Prostate gland (tissue), 2 donors: ENCODE measurements around the gene KREMEN1. TPM values are rescaled to one million over a fixed set of nuclear protein-coding genes. Genes with fewer than 3 reads are reported as not detected.

ENCODE experiments used
- DNase-seq: peaks from one replicate; pipeline ENCODE4 v3.0.0-alpha.2; 2019; ENCODE audit warnings: low spot score
- H3K27ac ChIP-seq, 2 donors: fragments of 200-600 bp; sonication (generic); 2 replicates each; pipeline ENCODE4 v1.5.1; 2017 to 2019
- H3K27me3 ChIP-seq: fragments of 200-600 bp; sonication (generic); replicated peaks from 2 replicates; pipeline ENCODE4 v1.5.1; 2019; ENCODE audit not compliant: insufficient read depth
- H3K36me3 ChIP-seq, 2 donors: fragments of 200-600 bp; sonication (generic); 1 replicate in 1 of 2; 2 replicates in 1 of 2; pipeline versions ENCODE4 v1.5.1 to v1.8.1; 2017 to 2019
- H3K4me1 ChIP-seq: fragments of 200-600 bp; sonication (generic); replicated peaks from 2 replicates; pipeline ENCODE4 v1.5.1; 2019
- H3K4me3 ChIP-seq, 2 donors: fragments of 200-600 bp; sonication (generic); 2 replicates each; pipeline ENCODE4 v1.5.1; 2017 to 2019
- H3K9me3 ChIP-seq: fragments of 200-600 bp; sonication (generic); 2 replicates; pipeline ENCODE4 v1.5.1; 2017
- CTCF ChIP-seq, 4 experiments: fragments of 200-600 bp in 2 of 4; fragments of 450-650 bp in 2 of 4; sonication (generic) in 2 of 4; IDR thresholded peaks; 1 replicate in 3 of 4; 2 replicates in 1 of 4; pipeline ENCODE4 v1.5.1; 2016 to 2019; ENCODE audit warnings: antibody characterized with exemption in 4 of 4, mild to moderate bottlenecking in 2 of 4, moderate library complexity in 2 of 4
- POLR2A ChIP-seq: fragments of 450-650 bp; IDR thresholded peaks from one replicate; pipeline ENCODE4 v1.6.1; 2016; ENCODE audit warnings: antibody characterized with exemption, mild to moderate bottlenecking
- POLR2AphosphoS5 ChIP-seq: sonication (generic); formaldehyde crosslinking; IDR thresholded peaks from one replicate; pipeline ENCODE4 v1.6.1; 2017; ENCODE audit warnings: antibody characterized with exemption
- WGBS: methylation state at CpG from one replicate; pipeline ENCODE4 v1.1.5; 2018; 5-methylcytosine and 5-hydroxymethylcytosine counted together
- intact Hi-C: fragments of 100-400 bp; cut with DNase I; formaldehyde crosslinking; loops from one replicate; pipeline ENCODE4 v1.14.2; 2022
- total RNA-seq, 2 donors: library from RNA; depleted of rRNA; stranded (reverse); fragments of >200 nt; gene quantifications; one replicate each; pipeline ENCODE4 v1.1.0, GENCODE V29; 2016

KREMEN1 gene
- total RNA-seq, 2 donors from 2014 or later, result 19.3 to 49.0 TPM

GRCh38 chr22:29148826-29149225, 76.0 kb downstream of the KREMEN1 start:
- H3K36me3 ChIP-seq, result no peaks in the 10 kb centered on the region
- peaks cover 4% of the 10 kb centered on the region for H3K4me1 ChIP-seq
- WGBS, result 96% methylated on average over 10 of the region's 10 CpGs
- H3K9me3 ChIP-seq, result no peaks in the 10 kb centered on the region
- no peak overlapping the region for H3K4me3 ChIP-seq
- intact Hi-C loops, result no loop called here
- DNase-seq, result no peak
- H3K27ac ChIP-seq, result no peak overlapping the region
- H3K27me3 ChIP-seq, result no peaks in the 10 kb centered on the region
- TF ChIP-seq POLR2AphosphoS5 (no peak), POLR2A (no peak), CTCF (IDR thresholded peaks at IDR 0.05) (no peak)

GRCh38 chr22:29149841-29150555, 77.2 kb downstream of the KREMEN1 start:
- TF ChIP-seq POLR2A, result no peak
- TF ChIP-seq POLR2AphosphoS5, result no peak
- no peak for TF ChIP-seq CTCF (IDR thresholded peaks at IDR 0.05)
- DNase-seq, result no peak
- Histone ChIP-seq H3K36me3 (no peaks in the 10 kb centered on the region), H3K9me3 (no peaks in the 10 kb centered on the region), H3K4me3 (no peak overlapping the region), H3K4me1 (peaks cover 4% of the 10 kb centered on the region), H3K27me3 (no peaks in the 10 kb centered on the region), H3K27ac (no peak overlapping the region)
- intact Hi-C loops, result loop anchor here (5.0 kb wide), 2 partner anchors 78 to 293 kb away; partner anchors contain the start of gene KREMEN1
- 81% methylated on average over 16 of the region's 16 CpGs for WGBS

- H3K9me3 ChIP-seq, result no peaks in the 10 kb centered on the region
- WGBS, result 89% methylated on average over 9 of the region's 9 CpGs
- no peaks in the 10 kb centered on the region for H3K36me3 ChIP-seq
- H3K4me3 ChIP-seq, result no peak overlapping the region
- intact Hi-C loops, result loop anchor here (5.0 kb wide), 2 partner anchors 78 to 293 kb away; partner anchors contain the start of gene KREMEN1
- DNase-seq, result no peak
- TF ChIP-seq POLR2AphosphoS5 (no peak), POLR2A (no peak), CTCF (IDR thresholded peaks at IDR 0.05) (no peak)
- no peaks in the 10 kb centered on the region for H3K27me3 ChIP-seq
- peaks cover 4% of the 10 kb centered on the region for H3K4me1 ChIP-seq
- no peak overlapping the region for H3K27ac ChIP-seq
Measured at GRCh38 chr22:29150701-29151100, 77.9 kb downstream of the KREMEN1 start.

DNA sequence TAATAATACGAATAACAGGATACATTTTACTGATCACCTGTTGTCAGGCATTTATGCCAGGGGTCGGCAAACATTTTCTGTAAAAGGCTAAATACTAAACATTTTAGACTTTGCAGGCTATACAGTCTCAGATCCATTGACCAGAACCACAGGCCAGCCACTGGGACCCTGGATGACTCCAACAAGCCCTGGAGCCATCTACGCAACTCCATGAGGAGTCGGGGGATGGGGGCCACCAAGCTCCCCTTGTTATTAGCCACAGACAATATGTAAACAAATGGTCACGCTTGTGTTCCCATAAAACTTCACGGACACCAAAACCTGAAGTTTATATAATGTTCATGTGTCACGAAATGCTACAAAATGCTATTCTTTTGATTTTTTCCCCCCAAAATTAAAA, 78.5 kb downstream of the KREMEN1 start:
- Histone ChIP-seq H3K4me3 (no peak overlapping the region), H3K4me1 (peaks cover 4% of the 10 kb centered on the region), H3K36me3 (no peaks in the 10 kb centered on the region), H3K27ac (no peak overlapping the region), H3K9me3 (no peaks in the 10 kb centered on the region), H3K27me3 (no peaks in the 10 kb centered on the region)
- intact Hi-C loops, result loop anchor here (5.0 kb wide), 2 partner anchors 79 to 294 kb away; partner anchors contain the start of gene KREMEN1
- TF ChIP-seq POLR2AphosphoS5 (no peak), CTCF (IDR thresholded peaks at IDR 0.05) (no peak), POLR2A (no peak)
- DNase-seq, result no peak
- 78% methylated on average over 7 of the region's 7 CpGs for WGBS
